ENCODE measurements around the gene KIF1B. TPM values are rescaled to one million over a fixed set of nuclear protein-coding genes. Genes with fewer than 3 reads are reported as not detected.

KIF1B gene
- total and polyA plus RNA-seq, 2 donors = 5.5 to 6.9 TPM

DNA sequence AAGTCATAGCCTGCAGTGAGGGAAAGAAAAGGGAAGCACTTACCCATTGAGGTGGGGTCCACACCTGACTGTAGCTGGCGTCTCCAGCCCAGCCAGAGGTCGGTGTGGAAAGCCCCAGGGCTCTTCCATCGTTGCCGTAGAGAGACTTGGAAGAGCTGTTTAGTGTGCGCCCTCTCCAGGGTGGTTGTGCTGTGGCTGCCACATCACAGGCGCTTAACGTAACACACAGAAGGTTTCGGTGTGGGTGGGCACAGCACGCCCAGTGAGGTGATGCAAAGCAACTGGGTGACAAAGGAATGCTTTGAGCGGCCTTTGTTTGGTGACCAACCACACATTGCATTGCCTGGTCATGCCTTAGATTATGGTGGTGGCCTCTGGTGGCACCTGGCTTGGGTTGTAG lies 36.8 kb upstream of the KIF1B start:
- no peak for DNase-seq (ENCODE audit: low read depth in 6 of 9, low spot score in 9 of 9)
- Histone ChIP-seq H3K36me3 (ENCODE audit: control insufficient read depth in 2 of 2, insufficient read depth in 2 of 2, low read length in 1 of 2) (peaks cover 15 to 22% of the 10 kb centered on the region in 2 donors), H3K27me3 (ENCODE audit: control insufficient read depth in 2 of 2, insufficient read depth in 1 of 2, low read length in 1 of 2) (no peaks in the 10 kb centered on the region), H3K27ac (ENCODE audit: low read depth in 1 of 2, low read length in 1 of 2) (no peak overlapping the region), H3K4me3 (ENCODE audit: low read length in 2 of 2) (no peak overlapping the region), H3K4me1 (ENCODE audit: control insufficient read depth in 2 of 2, insufficient read depth in 2 of 2, low read length in 2 of 2) (no peaks in the 10 kb centered on the region), H3K9me3 (ENCODE audit: control insufficient read depth in 2 of 2, insufficient read depth in 1 of 2, low read length in 1 of 2) (no peaks in the 10 kb centered on the region)
- 92% methylated on average over 10 of the region's 10 CpGs for WGBS

DNA sequence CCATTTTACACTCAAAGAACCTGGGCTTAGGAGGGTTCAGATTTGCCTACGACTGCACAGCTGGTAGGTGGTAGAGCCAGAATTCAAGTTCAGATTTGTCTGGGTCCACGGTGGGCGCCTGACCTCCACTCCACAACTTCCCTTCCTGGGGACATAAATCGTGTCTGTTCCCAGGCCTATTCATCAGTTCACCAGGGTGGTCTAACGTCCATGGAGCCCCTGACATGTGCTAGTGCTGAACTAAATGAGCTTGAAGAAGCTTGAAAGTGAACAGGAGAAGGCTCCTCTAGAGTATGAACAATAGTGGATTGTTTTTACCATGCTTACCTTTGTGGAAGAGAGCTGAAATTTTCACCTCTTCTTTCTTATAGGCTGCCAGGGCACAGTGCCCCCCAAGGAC lies 32.5 kb upstream of the KIF1B start:
- H3K4me3 ChIP-seq (ENCODE audit: low read length in 2 of 2) = no peak overlapping the region
- H3K27ac ChIP-seq (ENCODE audit: low read depth in 1 of 2, low read length in 1 of 2) = no peak overlapping the region
- 85% methylated on average over 5 of the region's 5 CpGs for WGBS
- H3K9me3 ChIP-seq (ENCODE audit: control insufficient read depth in 2 of 2, insufficient read depth in 1 of 2, low read length in 1 of 2) = no peaks in the 10 kb centered on the region
- no peak for DNase-seq (ENCODE audit: low read depth in 6 of 9, low spot score in 9 of 9)
- peaks cover 23 to 29% of the 10 kb centered on the region in 2 donors for H3K36me3 ChIP-seq (ENCODE audit: control insufficient read depth in 2 of 2, insufficient read depth in 2 of 2, low read length in 1 of 2)
- H3K27me3 ChIP-seq (ENCODE audit: control insufficient read depth in 2 of 2, insufficient read depth in 1 of 2, low read length in 1 of 2) = no peaks in the 10 kb centered on the region
- H3K4me1 ChIP-seq (ENCODE audit: control insufficient read depth in 2 of 2, insufficient read depth in 2 of 2, low read length in 2 of 2) = no peaks in the 10 kb centered on the region

DNA sequence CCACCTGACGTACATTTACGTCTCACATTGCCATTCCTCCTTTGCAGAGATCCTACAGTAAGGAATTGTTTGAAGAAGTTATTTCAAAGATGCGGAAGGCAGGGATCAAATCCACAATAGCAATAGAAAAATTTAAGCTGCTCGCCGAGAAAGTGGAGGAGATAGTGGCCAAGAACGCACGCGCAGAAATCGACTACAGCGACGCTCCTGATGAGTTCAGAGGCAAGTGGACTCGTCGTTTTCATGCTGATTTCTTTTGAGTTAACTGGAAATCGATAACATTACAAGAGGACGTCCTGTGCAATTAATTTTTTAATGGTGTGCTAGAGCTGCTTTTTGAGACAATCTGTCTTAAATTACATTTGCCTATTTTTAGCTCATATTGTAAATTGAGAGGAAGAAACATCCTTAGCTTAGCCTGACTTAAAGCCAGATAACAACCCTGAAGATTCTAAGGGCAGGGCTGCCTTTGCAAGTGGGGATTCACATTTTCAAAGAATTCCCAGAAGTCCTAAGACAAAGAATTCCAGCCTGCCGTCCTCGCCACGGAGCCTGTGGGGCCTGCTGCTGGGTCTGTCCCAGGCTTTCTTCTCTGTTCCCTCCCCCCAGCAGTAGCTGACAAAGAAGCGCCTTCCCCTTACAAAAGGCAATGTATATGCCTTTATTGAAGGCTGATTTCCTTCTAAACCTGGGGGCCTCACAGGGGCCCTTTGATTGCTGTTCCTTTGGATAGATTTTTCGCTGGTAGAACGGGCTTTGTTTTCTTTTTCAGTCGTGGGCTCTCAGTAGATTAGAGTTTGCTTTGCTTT lies 31.6 kb upstream of the KIF1B start:
- peaks cover 23 to 25% of the 10 kb centered on the region in 2 donors for H3K36me3 ChIP-seq (ENCODE audit: control insufficient read depth in 2 of 2, insufficient read depth in 2 of 2, low read length in 1 of 2)
- WGBS = 96% methylated on average over 22 of the region's 22 CpGs

DNA sequence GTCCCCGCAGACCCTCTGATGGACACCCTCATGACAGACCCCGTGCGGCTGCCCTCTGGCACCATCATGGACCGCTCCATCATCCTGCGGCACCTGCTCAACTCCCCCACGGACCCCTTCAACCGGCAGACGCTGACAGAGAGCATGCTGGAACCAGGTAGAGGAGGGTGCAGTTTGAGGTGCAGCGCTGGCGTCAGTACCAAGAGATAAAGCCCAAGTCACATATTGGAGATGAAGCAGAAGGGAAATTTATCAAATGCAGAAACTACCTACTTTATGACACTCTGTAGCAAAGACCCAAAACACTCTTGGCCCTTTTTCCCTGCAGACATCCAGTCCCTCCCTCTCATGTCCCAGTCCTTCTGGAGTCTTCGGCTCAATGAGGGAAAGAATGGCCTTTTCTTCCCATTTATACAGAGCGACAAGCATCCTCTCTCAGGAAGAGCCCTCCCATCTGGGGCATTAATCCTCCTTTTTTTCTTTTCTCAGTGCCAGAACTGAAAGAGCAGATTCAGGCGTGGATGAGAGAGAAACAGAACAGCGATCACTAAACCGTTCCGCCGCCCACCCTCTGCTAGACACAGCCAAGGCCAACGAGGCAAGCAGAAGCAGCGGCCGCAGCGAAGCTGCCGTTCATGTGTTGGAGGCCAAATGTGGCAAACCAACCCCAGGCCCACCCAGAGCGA lies 30.8 kb upstream of the KIF1B start:
- no peak overlapping the region for H3K4me3 ChIP-seq (ENCODE audit: low read length in 2 of 2)
- H3K9me3 ChIP-seq (ENCODE audit: control insufficient read depth in 2 of 2, insufficient read depth in 1 of 2, low read length in 1 of 2) = no peaks in the 10 kb centered on the region
- H3K27me3 ChIP-seq (ENCODE audit: control insufficient read depth in 2 of 2, insufficient read depth in 1 of 2, low read length in 1 of 2) = no peaks in the 10 kb centered on the region
- peaks cover 23 to 25% of the 10 kb centered on the region in 2 donors for H3K36me3 ChIP-seq (ENCODE audit: control insufficient read depth in 2 of 2, insufficient read depth in 2 of 2, low read length in 1 of 2)
- H3K27ac ChIP-seq (ENCODE audit: low read depth in 1 of 2, low read length in 1 of 2) = no peak overlapping the region
- no peaks in the 10 kb centered on the region for H3K4me1 ChIP-seq (ENCODE audit: control insufficient read depth in 2 of 2, insufficient read depth in 2 of 2, low read length in 2 of 2)
- WGBS = 94% methylated on average over 23 of the region's 23 CpGs
- DNase-seq (ENCODE audit: low read depth in 6 of 9, low spot score in 9 of 9) = no peak

More for the DNA sequence above, 31.6 kb upstream of the KIF1B start:
- no peaks in the 10 kb centered on the region for H3K9me3 ChIP-seq (ENCODE audit: control insufficient read depth in 2 of 2, insufficient read depth in 1 of 2, low read length in 1 of 2)
- DNase-seq (ENCODE audit: low read depth in 6 of 9, low spot score in 9 of 9) = no peak
- no peaks in the 10 kb centered on the region for H3K27me3 ChIP-seq (ENCODE audit: control insufficient read depth in 2 of 2, insufficient read depth in 1 of 2, low read length in 1 of 2)
- no peak overlapping the region for H3K27ac ChIP-seq (ENCODE audit: low read depth in 1 of 2, low read length in 1 of 2)
- H3K4me3 ChIP-seq (ENCODE audit: low read length in 2 of 2) = no peak overlapping the region
- no peaks in the 10 kb centered on the region for H3K4me1 ChIP-seq (ENCODE audit: control insufficient read depth in 2 of 2, insufficient read depth in 2 of 2, low read length in 2 of 2)

DNA sequence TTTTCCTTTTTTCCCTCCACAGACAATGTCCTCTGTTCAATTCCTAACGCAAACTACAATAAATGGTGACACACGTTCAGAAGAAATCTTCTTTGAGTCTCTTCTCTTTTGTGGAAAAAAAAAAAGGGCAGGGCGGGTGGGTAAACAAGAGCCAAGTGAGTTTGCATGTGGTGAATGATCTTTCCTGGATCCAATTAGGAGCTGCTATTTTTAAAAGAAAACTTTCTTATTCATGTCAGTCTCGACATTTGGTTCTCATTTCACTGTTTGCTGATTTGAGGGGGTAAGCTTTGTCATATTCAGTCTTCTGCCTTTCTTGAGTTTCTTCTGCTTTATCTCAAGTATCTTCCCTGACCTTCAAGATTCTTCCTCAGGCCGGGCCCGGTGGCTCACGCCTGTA lies 29.2 kb upstream of the KIF1B start:
- DNase-seq (ENCODE audit: low read depth in 6 of 9, low spot score in 9 of 9) = no peak
- peaks cover 23 to 25% of the 10 kb centered on the region in 2 donors for H3K36me3 ChIP-seq (ENCODE audit: control insufficient read depth in 2 of 2, insufficient read depth in 2 of 2, low read length in 1 of 2)
- WGBS = 97% methylated on average over 7 of the region's 7 CpGs
- no peaks in the 10 kb centered on the region for H3K4me1 ChIP-seq (ENCODE audit: control insufficient read depth in 2 of 2, insufficient read depth in 2 of 2, low read length in 2 of 2)
- H3K4me3 ChIP-seq (ENCODE audit: low read length in 2 of 2) = no peak overlapping the region
- no peaks in the 10 kb centered on the region for H3K27me3 ChIP-seq (ENCODE audit: control insufficient read depth in 2 of 2, insufficient read depth in 1 of 2, low read length in 1 of 2)
- H3K27ac ChIP-seq (ENCODE audit: low read depth in 1 of 2, low read length in 1 of 2) = no peak overlapping the region
- H3K9me3 ChIP-seq (ENCODE audit: control insufficient read depth in 2 of 2, insufficient read depth in 1 of 2, low read length in 1 of 2) = no peaks in the 10 kb centered on the region

DNA sequence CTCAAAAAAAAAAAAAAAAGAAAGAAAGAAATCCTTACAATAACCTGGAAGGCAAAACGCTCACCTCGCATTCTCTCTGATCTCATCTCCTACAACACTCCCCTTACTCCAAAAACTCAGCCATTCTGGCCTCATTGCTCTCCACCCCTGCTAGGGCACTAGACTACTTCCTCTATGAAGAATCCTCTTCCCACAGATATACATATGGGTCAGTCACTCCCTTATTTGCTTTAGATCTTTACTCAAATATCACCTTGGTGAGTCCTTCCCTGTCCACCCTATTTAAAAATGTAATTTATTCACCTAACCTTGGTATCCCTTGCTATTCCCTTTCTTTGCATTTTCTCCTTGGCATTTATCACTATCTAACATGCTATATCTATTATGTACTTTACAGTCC lies 24.6 kb upstream of the KIF1B start:
- no peaks in the 10 kb centered on the region for H3K9me3 ChIP-seq (ENCODE audit: control insufficient read depth in 2 of 2, insufficient read depth in 1 of 2, low read length in 1 of 2)
- no peak for DNase-seq (ENCODE audit: low read depth in 6 of 9, low spot score in 9 of 9)
- H3K4me1 ChIP-seq (ENCODE audit: control insufficient read depth in 2 of 2, insufficient read depth in 2 of 2, low read length in 2 of 2) = no peaks in the 10 kb centered on the region
- no peak overlapping the region for H3K27ac ChIP-seq (ENCODE audit: low read depth in 1 of 2, low read length in 1 of 2)
- WGBS = 96% methylated on average over 2 of the region's 2 CpGs
- no peak overlapping the region for H3K4me3 ChIP-seq (ENCODE audit: low read length in 2 of 2)
- peaks cover under 1 to 5% of the 10 kb centered on the region in 2 donors for H3K36me3 ChIP-seq (ENCODE audit: control insufficient read depth in 2 of 2, insufficient read depth in 2 of 2, low read length in 1 of 2)
- no peaks in the 10 kb centered on the region for H3K27me3 ChIP-seq (ENCODE audit: control insufficient read depth in 2 of 2, insufficient read depth in 1 of 2, low read length in 1 of 2)

DNA sequence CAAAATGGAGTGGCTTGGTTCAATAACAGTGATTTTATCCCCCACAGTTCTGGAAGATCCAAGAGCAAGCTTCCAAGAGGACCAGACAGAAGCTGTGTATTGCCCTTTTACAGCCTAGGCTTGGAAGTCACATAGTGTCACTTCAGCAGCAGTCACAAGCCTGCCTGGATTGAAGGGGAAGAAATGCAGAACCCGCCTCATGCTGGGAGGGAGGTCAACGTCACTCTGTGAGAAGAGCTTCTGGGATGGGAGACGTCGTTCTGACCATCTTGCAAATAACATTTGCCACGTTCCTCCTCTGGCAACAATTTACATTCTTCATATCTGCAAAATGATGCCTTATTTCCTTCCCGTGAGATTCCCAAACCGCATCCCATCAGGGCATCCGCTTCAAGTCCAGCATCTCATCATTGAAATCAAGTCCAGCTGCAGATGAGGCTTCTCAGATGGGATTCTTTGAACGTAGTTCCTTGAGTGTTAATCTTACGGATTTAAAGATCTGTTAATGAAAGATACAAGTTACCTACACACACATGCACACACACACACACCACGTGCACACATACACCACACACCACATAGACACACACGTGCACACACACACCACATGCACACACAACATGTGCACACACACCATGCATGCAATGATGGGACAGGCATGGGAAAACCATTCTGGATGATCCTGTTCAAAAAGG lies 23.9 kb upstream of the KIF1B start:
- H3K27ac ChIP-seq (ENCODE audit: low read depth in 1 of 2, low read length in 1 of 2) = no peak overlapping the region
- no peaks in the 10 kb centered on the region for H3K9me3 ChIP-seq (ENCODE audit: control insufficient read depth in 2 of 2, insufficient read depth in 1 of 2, low read length in 1 of 2)

DNA sequence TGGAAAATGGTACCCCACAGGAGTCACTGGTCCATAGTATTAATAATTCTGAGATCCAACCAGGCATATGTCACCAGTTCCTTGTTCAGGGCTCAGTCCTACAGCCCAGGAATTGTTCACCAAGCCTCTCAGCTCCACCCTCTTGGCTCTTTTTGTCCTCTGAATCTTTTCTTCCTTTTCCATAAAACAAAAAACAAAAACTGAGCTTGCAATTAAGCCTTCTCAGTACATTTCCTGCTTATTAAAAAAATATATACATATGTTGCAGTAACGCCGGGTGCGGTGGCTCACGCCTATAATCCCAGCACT lies 23.4 kb upstream of the KIF1B start:
- no peaks in the 10 kb centered on the region for H3K27me3 ChIP-seq (ENCODE audit: control insufficient read depth in 2 of 2, insufficient read depth in 1 of 2, low read length in 1 of 2)
- H3K4me3 ChIP-seq (ENCODE audit: low read length in 2 of 2) = no peak overlapping the region
- no peak overlapping the region for H3K27ac ChIP-seq (ENCODE audit: low read depth in 1 of 2, low read length in 1 of 2)
- DNase-seq (ENCODE audit: low read depth in 6 of 9, low spot score in 9 of 9) = peak in 1 of 9 donors; percentile 41
- 98% methylated on average over 4 of the region's 4 CpGs for WGBS
- H3K36me3 ChIP-seq (ENCODE audit: control insufficient read depth in 2 of 2, insufficient read depth in 2 of 2, low read length in 1 of 2) = no peaks in the 10 kb centered on the region
- no peaks in the 10 kb centered on the region for H3K4me1 ChIP-seq (ENCODE audit: control insufficient read depth in 2 of 2, insufficient read depth in 2 of 2, low read length in 2 of 2)
- no peaks in the 10 kb centered on the region for H3K9me3 ChIP-seq (ENCODE audit: control insufficient read depth in 2 of 2, insufficient read depth in 1 of 2, low read length in 1 of 2)

More for the DNA sequence above, 23.9 kb upstream of the KIF1B start:
- Histone ChIP-seq H3K4me1 (ENCODE audit: control insufficient read depth in 2 of 2, insufficient read depth in 2 of 2, low read length in 2 of 2) (no peaks in the 10 kb centered on the region), H3K27me3 (ENCODE audit: control insufficient read depth in 2 of 2, insufficient read depth in 1 of 2, low read length in 1 of 2) (no peaks in the 10 kb centered on the region), H3K36me3 (ENCODE audit: control insufficient read depth in 2 of 2, insufficient read depth in 2 of 2, low read length in 1 of 2) (no peaks in the 10 kb centered on the region), H3K4me3 (ENCODE audit: low read length in 2 of 2) (no peak overlapping the region)
- DNase-seq (ENCODE audit: low read depth in 6 of 9, low spot score in 9 of 9) = peak in 1 of 9 donors; percentile 22
- 96% methylated on average over 12 of the region's 12 CpGs for WGBS

DNA sequence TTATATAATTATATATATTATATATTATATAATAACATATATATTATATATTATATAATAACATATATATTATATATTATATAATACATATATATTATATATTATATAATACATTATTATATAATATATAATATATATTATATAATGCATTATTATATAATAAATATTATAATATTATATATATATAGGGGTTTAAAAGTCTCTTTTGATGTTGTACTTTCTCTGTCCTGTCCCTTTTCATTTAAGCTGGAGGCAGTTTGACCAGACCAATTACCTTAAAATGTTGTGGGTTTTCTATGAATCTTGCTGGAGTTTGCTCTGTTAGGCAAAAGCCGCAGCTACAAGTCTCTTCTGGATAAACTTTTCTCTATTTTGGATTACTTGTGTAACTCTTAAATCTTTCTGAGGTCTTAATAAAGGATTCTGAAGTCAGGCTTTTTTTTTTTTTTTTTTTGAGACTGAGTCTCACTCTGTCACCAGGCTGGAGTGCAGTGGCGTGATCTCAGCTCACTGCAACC lies 22.2 kb upstream of the KIF1B start:
- no peaks in the 10 kb centered on the region for H3K9me3 ChIP-seq (ENCODE audit: control insufficient read depth in 2 of 2, insufficient read depth in 1 of 2, low read length in 1 of 2)
- H3K36me3 ChIP-seq (ENCODE audit: control insufficient read depth in 2 of 2, insufficient read depth in 2 of 2, low read length in 1 of 2) = no peaks in the 10 kb centered on the region
- no peak overlapping the region for H3K27ac ChIP-seq (ENCODE audit: low read depth in 1 of 2, low read length in 1 of 2)
- peak in 1 of 9 donors; percentile 49 for DNase-seq (ENCODE audit: low read depth in 6 of 9, low spot score in 9 of 9)
- no peak overlapping the region for H3K4me3 ChIP-seq (ENCODE audit: low read length in 2 of 2)
- H3K27me3 ChIP-seq (ENCODE audit: control insufficient read depth in 2 of 2, insufficient read depth in 1 of 2, low read length in 1 of 2) = no peaks in the 10 kb centered on the region
- no peaks in the 10 kb centered on the region for H3K4me1 ChIP-seq (ENCODE audit: control insufficient read depth in 2 of 2, insufficient read depth in 2 of 2, low read length in 2 of 2)
- 97% methylated on average over 2 of the region's 2 CpGs for WGBS

Measured in thymus (tissue), 11 donors.